CD14-positive monocyte (primary cell): ENCODE data around the gene SHANK3. TPM values are rescaled to one million over a fixed set of nuclear protein-coding genes. Genes with fewer than 3 reads are reported as not detected.

Experiments
- DNase-seq, 3 donors: peaks; one replicate each; pipeline ENCODE4 v3.0.0-alpha.2; 2011 to 2022
- H2AFZ ChIP-seq: 2 replicates; pipeline ENCODE4 v1.6.0; 2012; ENCODE audit warnings: mild to moderate bottlenecking, low read depth, low read length, inconsistent platforms; ENCODE audit not compliant: insufficient read depth, poor library complexity, severe bottlenecking
- H3K27ac ChIP-seq, 2 donors: 1 replicate in 1 of 2; 2 replicates in 1 of 2; pipeline ENCODE4 v1.5.1; 2012 to 2013; ENCODE audit warnings: low read length in 2 of 2, control low read depth in 1 of 2, inconsistent platforms in 1 of 2, low read depth in 1 of 2, mild to moderate bottlenecking in 1 of 2
- H3K27me3 ChIP-seq, 2 donors: one replicate each; pipeline versions ENCODE4 v1.6.0 to v1.6.1; 2011 to 2013; ENCODE audit warnings: low read length in 2 of 2; ENCODE audit not compliant: control insufficient read depth in 2 of 2, insufficient read depth in 2 of 2
- H3K36me3 ChIP-seq, 2 donors: replicated peaks in 1 of 2; 1 replicate in 1 of 2; 2 replicates in 1 of 2; pipeline versions ENCODE4 v1.5.1 to v1.6.1; 2012 to 2013; ENCODE audit warnings: low read length in 2 of 2, control low read depth in 1 of 2, inconsistent platforms in 1 of 2, mild to moderate bottlenecking in 1 of 2; ENCODE audit not compliant: insufficient read depth in 2 of 2, control insufficient read depth in 1 of 2
- H3K4me1 ChIP-seq, 2 donors: 1 replicate in 1 of 2; 2 replicates in 1 of 2; pipeline versions ENCODE4 v1.5.1 to v1.6.1; 2012 to 2013; ENCODE audit warnings: low read length in 2 of 2, control low read depth in 1 of 2, inconsistent platforms in 1 of 2, mild to moderate bottlenecking in 1 of 2, moderate library complexity in 1 of 2; ENCODE audit not compliant: insufficient read depth in 2 of 2, control insufficient read depth in 1 of 2
- H3K4me2 ChIP-seq: replicated peaks from 2 replicates; pipeline ENCODE3; 2012; ENCODE audit warnings: low read length, moderate library complexity, mild to moderate bottlenecking; ENCODE audit not compliant: poor library complexity, severe bottlenecking; ENCODE audit errors: extremely low read depth
- H3K4me3 ChIP-seq, 3 experiments: fragments of 200-600 bp in 1 of 3; sonication (generic) in 1 of 3; replicated peaks in 1 of 3; 1 replicate in 2 of 3; 2 replicates in 1 of 3; pipeline ENCODE4 v1.5.1; 2011 to 2013; ENCODE audit warnings: low read length in 3 of 3, mild to moderate bottlenecking in 3 of 3, control low read depth in 2 of 3, low read depth in 2 of 3, inconsistent platforms in 1 of 3, moderate library complexity in 1 of 3
- H3K79me2 ChIP-seq: 2 replicates; pipeline ENCODE4 v1.6.0; 2012; ENCODE audit warnings: mild to moderate bottlenecking, control low read depth, inconsistent platforms, low read length, moderate library complexity; ENCODE audit not compliant: insufficient read depth
- H3K9ac ChIP-seq: 2 replicates; pipeline ENCODE4 v1.6.0; 2017; ENCODE audit warnings: low read length, mild to moderate bottlenecking; ENCODE audit not compliant: insufficient read depth, poor library complexity, severe bottlenecking
- H3K9me3 ChIP-seq, 2 donors: replicated peaks in 1 of 2; 1 replicate in 1 of 2; 2 replicates in 1 of 2; pipeline versions ENCODE4 v1.5.1 to v1.6.1; 2012 to 2013; ENCODE audit warnings: low read length in 2 of 2, control low read depth in 1 of 2; ENCODE audit not compliant: control insufficient read depth in 1 of 2, insufficient read depth in 1 of 2
- H4K20me1 ChIP-seq: 2 replicates; pipeline ENCODE4 v1.6.0; 2012; ENCODE audit warnings: mild to moderate bottlenecking, low read length, control low read depth, moderate library complexity; ENCODE audit not compliant: insufficient read depth
- H3K27ac Mint-ChIP-seq, 7 donors: one replicate each; pipeline ENCODE4 v1.8.0; 2020; ENCODE audit warnings: mild to moderate bottlenecking in 7 of 7, mixed read lengths in 7 of 7, moderate library complexity in 6 of 7, inconsistent platforms in 2 of 7
- H3K27me3 Mint-ChIP-seq, 3 donors: one replicate each; pipeline ENCODE4 v1.8.0; 2021 to 2022; ENCODE audit warnings: low read depth in 3 of 3, mild to moderate bottlenecking in 3 of 3, mixed read lengths in 3 of 3, moderate library complexity in 3 of 3, inconsistent platforms in 1 of 3
- H3K36me3 Mint-ChIP-seq, 2 donors: one replicate each; pipeline ENCODE4 v1.8.0; 2020; ENCODE audit warnings: mixed read lengths in 2 of 2, inconsistent platforms in 1 of 2, mild to moderate bottlenecking in 1 of 2
- H3K4me1 Mint-ChIP-seq: one replicate; pipeline ENCODE4 v1.8.0; 2020; ENCODE audit warnings: mild to moderate bottlenecking, mixed read lengths
- H3K4me3 Mint-ChIP-seq, 2 donors: one replicate each; pipeline ENCODE4 v1.8.0; 2020; ENCODE audit warnings: mild to moderate bottlenecking in 2 of 2, mixed read lengths in 2 of 2, moderate library complexity in 1 of 2
- H3K9me3 Mint-ChIP-seq, 7 donors: one replicate each; pipeline ENCODE4 v1.8.0; 2020 to 2022; ENCODE audit warnings: mixed read lengths in 7 of 7, mild to moderate bottlenecking in 6 of 7, moderate library complexity in 6 of 7, inconsistent platforms in 2 of 7
- CTCF ChIP-seq: fragments of 200-600 bp; IDR thresholded peaks from one replicate; pipeline ENCODE4 v1.8.0; 2022; ENCODE audit warnings: antibody characterized with exemption, mild to moderate bottlenecking
- WGBS: methylation state at CpG from one replicate; pipeline ENCODE4 v1.1.5; 2013; ENCODE audit warnings: missing lambda C conversion rate; ENCODE audit not compliant: insufficient coverage; 5-methylcytosine and 5-hydroxymethylcytosine counted together
- intact Hi-C, 2 donors: fragments of 100-400 bp; cut with micrococcal nuclease; formaldehyde crosslinking; loops; one replicate each; pipeline versions ENCODE4 v1.15.0 to v1.15.1; 2023
- polyA plus RNA-seq, 3 donors: library from polyadenylated mRNA; depleted of rRNA in 1 of 3; unstranded in 2 of 3; stranded (reverse) in 1 of 3; fragments of 300-500 nt in 2 of 3; fragments of >200 nt in 1 of 3; fragmentation: Illumina TruSeq in 2 of 3; gene quantifications; 1 replicate in 2 of 3; 2 replicates in 1 of 3; pipeline ENCODE4 v1.2.3, GENCODE V29; 2012 to 2021
- small RNA-seq: library from RNA; depleted of rRNA; stranded (forward); fragments of <200 nt; gene quantifications from one replicate; pipeline ENCODE3, GENCODE V24; 2012; ENCODE audit warnings: low read depth; ENCODE audit not compliant: insufficient read length

Gene SHANK3
- polyA plus RNA-seq, 3 donors = not detected

- Mint-ChIP-seq H3K27ac (no peak overlapping the region), H3K9me3 (peaks cover 0 to 15% (median 2%) of the 10 kb centered on the region in 7 donors), H3K4me3 (no peak overlapping the region), H3K27me3 (peaks cover 0 to 5% (median 0%) of the 10 kb centered on the region in 3 donors), H3K36me3 (no peaks in the 10 kb centered on the region), H3K4me1 (no peaks in the 10 kb centered on the region)
- H2AFZ ChIP-seq = no peak overlapping the region
- no peak overlapping the region for H3K9ac ChIP-seq
- H3K27me3 ChIP-seq = no peaks in the 10 kb centered on the region
- no peak overlapping the region for H3K4me3 ChIP-seq
- no peak for TF ChIP-seq CTCF
- no peaks in the 10 kb centered on the region for H3K79me2 ChIP-seq
- H3K9me3 ChIP-seq = peaks cover 0 to 9% of the 10 kb centered on the region in 2 donors
- no peak overlapping the region for H3K4me2 ChIP-seq
- no peak for DNase-seq
- intact Hi-C loops = no loop called here
- H4K20me1 ChIP-seq = no peaks in the 10 kb centered on the region
- WGBS = 97% methylated on average over 32 of the region's 32 CpGs
- no peaks in the 10 kb centered on the region for H3K36me3 ChIP-seq
- no peaks in the 10 kb centered on the region for H3K4me1 ChIP-seq
- H3K27ac ChIP-seq = no peak overlapping the region
These were observed 48.7 kb downstream of the SHANK3 start for GRCh38 chr22:50721257-50721844.

- Mint-ChIP-seq H3K36me3 (no peaks in the 10 kb centered on the region), H3K4me1 (no peaks in the 10 kb centered on the region), H3K9me3 (peaks cover 0 to 15% (median 2%) of the 10 kb centered on the region in 7 donors), H3K4me3 (no peak overlapping the region), H3K27ac (no peak overlapping the region), H3K27me3 (peaks cover 0 to 5% (median 0%) of the 10 kb centered on the region in 3 donors)
- peaks cover 0 to 9% of the 10 kb centered on the region in 2 donors for H3K9me3 ChIP-seq
- H3K27me3 ChIP-seq = no peaks in the 10 kb centered on the region
- no peak overlapping the region for H3K27ac ChIP-seq
- no peak overlapping the region for H3K4me2 ChIP-seq
- no peaks in the 10 kb centered on the region for H3K79me2 ChIP-seq
- no peak overlapping the region for H2AFZ ChIP-seq
- no peaks in the 10 kb centered on the region for H4K20me1 ChIP-seq
- WGBS = 96% methylated on average over 33 of the region's 33 CpGs
- intact Hi-C loops = no loop called here
- DNase-seq = no peak
- H3K4me1 ChIP-seq = no peaks in the 10 kb centered on the region
- TF ChIP-seq CTCF = no peak
- H3K36me3 ChIP-seq = no peaks in the 10 kb centered on the region
- no peak overlapping the region for H3K4me3 ChIP-seq
- H3K9ac ChIP-seq = no peak overlapping the region
These were observed 49.6 kb downstream of the SHANK3 start for GRCh38 chr22:50722048-50722701.

Small RNA genes lying within 50 kb of the gene (small RNA-seq; reads per million reads assigned to genes)
- not detected for gene RF00019
- gene RNU6-409P = not detected

Other genes starting within 250 kb of the SHANK3 start
- gene SBF1, start 197.8 kb upstream of the SHANK3 start, polyA plus RNA-seq = 10 to 100 TPM in 1 of 3 donors, 1 to 10 TPM in 2; 4.0 to 45.9 (median 6.2) TPM
- gene ADM2, start 191.3 kb upstream of the SHANK3 start, polyA plus RNA-seq = under 1 TPM in 1 of 3 donors, not detected in 2; 0.05 TPM
- gene MIOX, start 186.0 kb upstream of the SHANK3 start, polyA plus RNA-seq = not detected
- 100 to 1,000 TPM in 1 of 3 donors, 10 to 100 TPM in 2; 15.0 to 145 (median 16.6) TPM for gene LMF2, start 165.1 kb upstream of the SHANK3 start, polyA plus RNA-seq
- 10 to 100 TPM; 12.5 to 23.6 (median 18.1) TPM for gene NCAPH2, start 164.6 kb upstream of the SHANK3 start, polyA plus RNA-seq
- gene SCO2, start 147.2 kb upstream of the SHANK3 start, polyA plus RNA-seq = 100 to 1,000 TPM in 1 of 3 donors, 10 to 100 TPM in 2; 39.5 to 101 (median 69.6) TPM
- 100 to 1,000 TPM; 787 to 994 (median 955) TPM for gene TYMP, start 142.8 kb upstream of the SHANK3 start, polyA plus RNA-seq
- gene KLHDC7B, start 126.9 kb upstream of the SHANK3 start, polyA plus RNA-seq = 1 to 10 TPM in 2 of 3 donors, under 1 TPM in 1; 0.88 to 4.3 (median 1.4) TPM
- 1 to 10 TPM in 2 of 3 donors, not detected in 1; 1.9 to 3.1 TPM for gene SYCE3, start 109.9 kb upstream of the SHANK3 start, polyA plus RNA-seq
- 10 to 100 TPM in 1 of 3 donors, under 1 TPM in 1, not detected in 1; 0.18 to 66.9 TPM for gene CPT1B, start 94.4 kb upstream of the SHANK3 start, polyA plus RNA-seq
- gene CHKB, start 90.0 kb upstream of the SHANK3 start, polyA plus RNA-seq = 100 to 1,000 TPM in 1 of 3 donors, 10 to 100 TPM in 2; 29.1 to 286 (median 31.3) TPM
- under 1 TPM in 1 of 3 donors, not detected in 2; 0.17 TPM for gene MAPK8IP2, start 72.0 kb upstream of the SHANK3 start, polyA plus RNA-seq
- 10 to 100 TPM; 11.9 to 85.2 (median 12.1) TPM for gene ARSA, start 44.7 kb upstream of the SHANK3 start, polyA plus RNA-seq
- gene ACR, start 65.4 kb downstream of the SHANK3 start, polyA plus RNA-seq = not detected
- 10 to 100 TPM in 2 of 3 donors, 1 to 10 TPM in 1; 8.8 to 48.8 (median 11.7) TPM for gene RABL2B, start 110.8 kb downstream of the SHANK3 start, polyA plus RNA-seq